Esophagus squamous epithelium (tissue), 4 donors: ENCODE data around the gene GNG2.

ENCODE experiments used
- POLR2A ChIP-seq, 4 donors: fragments of 450-650 bp; IDR thresholded peaks; one replicate each; pipeline ENCODE4 v1.6.1; 2017; ENCODE audit warnings: antibody characterized with exemption in 4 of 4, mild to moderate bottlenecking in 4 of 4, moderate library complexity in 3 of 4
- TF ChIP-seq, protein P1 (sequence below), 6 experiments: fragments of 450-650 bp in 4 of 6; fragments of 200-600 bp in 2 of 6; sonication (generic) in 2 of 6; IDR thresholded peaks; one replicate each; pipeline ENCODE4 v1.5.1; 2016 to 2019; ENCODE audit warnings: antibody characterized with exemption in 6 of 6, mild to moderate bottlenecking in 4 of 6, moderate library complexity in 4 of 6

DNA sequence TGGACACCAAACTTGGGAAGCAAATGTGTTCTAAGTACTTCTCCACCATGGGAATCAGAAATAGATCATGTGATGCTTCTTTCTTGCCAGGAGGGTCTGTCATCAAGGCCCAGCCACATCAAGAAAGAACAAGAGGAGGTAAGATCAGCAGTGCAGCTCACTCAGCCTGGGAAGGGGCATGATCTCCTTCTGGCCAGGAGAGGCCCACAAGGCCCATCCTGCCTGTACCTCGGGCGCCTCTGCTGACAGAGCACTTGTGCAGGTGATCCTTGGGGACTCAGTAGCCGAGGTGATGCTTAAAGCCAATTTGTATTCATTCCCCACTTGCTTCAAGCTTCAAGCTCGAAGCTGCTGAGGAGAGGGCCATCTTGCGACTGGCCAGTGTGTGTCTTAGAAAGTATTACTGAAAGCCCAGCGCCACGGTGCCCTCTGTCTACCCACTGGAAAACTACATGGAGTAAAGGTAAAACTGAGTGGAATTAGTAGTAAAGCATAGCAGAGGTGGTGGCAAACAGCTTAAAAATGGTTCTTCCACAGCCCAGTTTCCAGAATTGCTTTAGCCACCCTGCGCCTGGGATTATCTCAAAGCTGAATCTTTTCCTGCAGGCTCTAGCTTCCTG, 155.1 kb downstream of the GNG2 start:
- TF ChIP-seq POLR2A (IDR thresholded peaks at IDR 0.05) = no peak
- TF ChIP-seq, protein P1, sequence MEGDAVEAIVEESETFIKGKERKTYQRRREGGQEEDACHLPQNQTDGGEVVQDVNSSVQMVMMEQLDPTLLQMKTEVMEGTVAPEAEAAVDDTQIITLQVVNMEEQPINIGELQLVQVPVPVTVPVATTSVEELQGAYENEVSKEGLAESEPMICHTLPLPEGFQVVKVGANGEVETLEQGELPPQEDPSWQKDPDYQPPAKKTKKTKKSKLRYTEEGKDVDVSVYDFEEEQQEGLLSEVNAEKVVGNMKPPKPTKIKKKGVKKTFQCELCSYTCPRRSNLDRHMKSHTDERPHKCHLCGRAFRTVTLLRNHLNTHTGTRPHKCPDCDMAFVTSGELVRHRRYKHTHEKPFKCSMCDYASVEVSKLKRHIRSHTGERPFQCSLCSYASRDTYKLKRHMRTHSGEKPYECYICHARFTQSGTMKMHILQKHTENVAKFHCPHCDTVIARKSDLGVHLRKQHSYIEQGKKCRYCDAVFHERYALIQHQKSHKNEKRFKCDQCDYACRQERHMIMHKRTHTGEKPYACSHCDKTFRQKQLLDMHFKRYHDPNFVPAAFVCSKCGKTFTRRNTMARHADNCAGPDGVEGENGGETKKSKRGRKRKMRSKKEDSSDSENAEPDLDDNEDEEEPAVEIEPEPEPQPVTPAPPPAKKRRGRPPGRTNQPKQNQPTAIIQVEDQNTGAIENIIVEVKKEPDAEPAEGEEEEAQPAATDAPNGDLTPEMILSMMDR (IDR thresholded peaks at IDR 0.05) = peak in 2 of 6 experiments; percentile 8 to 23
